ENCODE results near the gene GRHPR. TPM values are rescaled to one million over a fixed set of nuclear protein-coding genes. Genes with fewer than 3 reads are reported as not detected.

The GRHPR gene
- total RNA-seq, 1 donor from 2014 or later = 116 TPM

GRCh38 chr9:37451628-37452027 is 29.1 kb downstream of the GRHPR start:
- H3K9me3 ChIP-seq (ENCODE audit: low read depth) = no peaks in the 10 kb centered on the region
- H3K4me3 ChIP-seq = no peak overlapping the region
- Mint-ChIP-seq H3K27me3 (ENCODE audit: insufficient read depth, low read depth) (no peaks in the 10 kb centered on the region), H3K9me3 (peaks cover 14% of the 10 kb centered on the region), H3K36me3 (peaks cover 46% of the 10 kb centered on the region), H3K4me1 (peaks cover 8% of the 10 kb centered on the region), H3K27ac (no peak overlapping the region), H3K4me3 (no peak overlapping the region)
- no peak for TF ChIP-seq EZH2phosphoT487 (IDR thresholded peaks at IDR 0.05)
- TF ChIP-seq CTCF (IDR thresholded peaks at IDR 0.05) = no peak
- no peak for TF ChIP-seq EZH2 (IDR thresholded peaks at IDR 0.05)
- peaks cover 31% of the 10 kb centered on the region for H3F3A ChIP-seq (ENCODE audit: low read depth)
- no peak overlapping the region for H3K9ac ChIP-seq
- peaks cover 21% of the 10 kb centered on the region for H4K20me1 ChIP-seq (ENCODE audit: low read depth)
- H3K27me3 ChIP-seq = no peaks in the 10 kb centered on the region
- H2AFZ ChIP-seq (replicated peaks) = no peak overlapping the region
- H3K4me1 ChIP-seq = peaks cover 28% of the 10 kb centered on the region
- H3K36me3 ChIP-seq = no peaks in the 10 kb centered on the region
- no peak overlapping the region for H3K27ac ChIP-seq
- peaks cover 96% of the 10 kb centered on the region for H3K79me2 ChIP-seq (ENCODE audit: low read depth)
- no peak overlapping the region for H3K4me2 ChIP-seq
- DNase-seq (ENCODE audit: low spot score) = no peak

- no peak for DNase-seq (ENCODE audit: low spot score)
- H3K27me3 ChIP-seq = no peaks in the 10 kb centered on the region
- H3K9me3 Mint-ChIP-seq = peaks cover 15% of the 10 kb centered on the region
- H3F3A ChIP-seq (ENCODE audit: low read depth) = peaks cover 30% of the 10 kb centered on the region
- H3K9ac ChIP-seq = no peak overlapping the region
- H3K4me3 ChIP-seq = no peak overlapping the region
- H3K4me1 ChIP-seq = peaks cover 24% of the 10 kb centered on the region
- no peak overlapping the region for H3K4me3 Mint-ChIP-seq
- H3K36me3 ChIP-seq = no peaks in the 10 kb centered on the region
- no peak overlapping the region for H3K27ac ChIP-seq
- peaks cover 8% of the 10 kb centered on the region for H3K4me1 Mint-ChIP-seq
- H3K36me3 Mint-ChIP-seq = peaks cover 48% of the 10 kb centered on the region
- H2AFZ ChIP-seq (replicated peaks) = no peak overlapping the region
- no peak overlapping the region for H3K4me2 ChIP-seq
- H4K20me1 ChIP-seq (ENCODE audit: low read depth) = peaks cover 27% of the 10 kb centered on the region
- no peak for TF ChIP-seq EZH2phosphoT487 (IDR thresholded peaks at IDR 0.05)
- TF ChIP-seq EZH2 (IDR thresholded peaks at IDR 0.05) = no peak
- TF ChIP-seq CTCF (IDR thresholded peaks at IDR 0.05) = no peak
- H3K27ac Mint-ChIP-seq = no peak overlapping the region
- H3K27me3 Mint-ChIP-seq (ENCODE audit: insufficient read depth, low read depth) = no peaks in the 10 kb centered on the region
- H3K9me3 ChIP-seq (ENCODE audit: low read depth) = no peaks in the 10 kb centered on the region
- peaks cover 96% of the 10 kb centered on the region for H3K79me2 ChIP-seq (ENCODE audit: low read depth)
These were observed 30.1 kb downstream of the GRHPR start for GRCh38 chr9:37452611-37453010.

GRCh38 chr9:37453827-37454226 is 31.3 kb downstream of the GRHPR start:
- Histone ChIP-seq H3K27ac (no peak overlapping the region), H3K9ac (no peak overlapping the region), H4K20me1 (ENCODE audit: low read depth) (peaks cover 38% of the 10 kb centered on the region), H3K27me3 (no peaks in the 10 kb centered on the region), H3F3A (ENCODE audit: low read depth) (peaks cover 30% of the 10 kb centered on the region), H3K36me3 (no peaks in the 10 kb centered on the region), H3K4me2 (no peak overlapping the region), H2AFZ (replicated peaks) (no peak overlapping the region), H3K4me1 (peaks cover 17% of the 10 kb centered on the region), H3K4me3 (no peak overlapping the region), H3K79me2 (ENCODE audit: low read depth) (peaks cover 96% of the 10 kb centered on the region), H3K9me3 (ENCODE audit: low read depth) (no peaks in the 10 kb centered on the region)
- Mint-ChIP-seq H3K4me1 (peaks cover 8% of the 10 kb centered on the region), H3K4me3 (no peak overlapping the region), H3K27me3 (ENCODE audit: insufficient read depth, low read depth) (no peaks in the 10 kb centered on the region), H3K27ac (no peak overlapping the region), H3K9me3 (peaks cover 15% of the 10 kb centered on the region), H3K36me3 (peaks cover 47% of the 10 kb centered on the region)
- no peak for DNase-seq (ENCODE audit: low spot score)
- TF ChIP-seq EZH2 (IDR thresholded peaks at IDR 0.05) (no peak), EZH2phosphoT487 (IDR thresholded peaks at IDR 0.05) (no peak), CTCF (IDR thresholded peaks at IDR 0.05) (no peak)

Measured in neural progenitor cell (in vitro differentiated cells).